ENCODE measurements around the gene NEURL1B. TPM values are rescaled to one million over a fixed set of nuclear protein-coding genes. Genes with fewer than 3 reads are reported as not detected.

Gene NEURL1B
- total and polyA plus RNA-seq, 10 of the 15 experiments (the other 5 are each of a cell fraction or from before 2014, with no cell fraction given) = 0.04 to 0.28 (median 0.05) TPM; not detected in 4

GRCh38 chr5:172690258-172691075, 49.4 kb downstream of the NEURL1B start (continued):
- TF ChIP-seq NR2C1 (IDR thresholded peaks at IDR 0.05) (no peak), RBBP5 (conservative IDR thresholded peaks at IDR 0.05) (no peak), SUPT20H (IDR thresholded peaks at IDR 0.05; ENCODE audit: borderline replicate concordance, control insufficient read depth, low read depth, low read length) (no peak), RCOR1 (conservative IDR thresholded peaks at IDR 0.05; ENCODE audit: low read depth, low read length) (no peak), POU2F2 (IDR thresholded peaks at IDR 0.05; ENCODE audit: borderline replicate concordance, low read depth, low read length) (no peak), REST (IDR thresholded peaks at IDR 0.05; ENCODE audit: low read depth, low read length) (no peak), PBX3 (IDR thresholded peaks at IDR 0.05; ENCODE audit: insufficient replicate concordance, low read depth, low read length) (no peak), MEF2B (IDR thresholded peaks at IDR 0.05; ENCODE audit: partially characterized antibody, poor library complexity, severe bottlenecking) (no peak), MTA3 (IDR thresholded peaks at IDR 0.05; ENCODE audit: borderline replicate concordance, low read length) (no peak), CTCF (IDR thresholded peaks at IDR 0.05 in 2 of 3, conservative IDR thresholded peaks at IDR 0.05 in 1 of 3; ENCODE audit: control insufficient read depth in 2 of 3, extremely low read depth in 1 of 3, insufficient read depth in 1 of 3, low read depth in 3 of 3, low read length in 3 of 3) (no peak), TARDBP (IDR thresholded peaks at IDR 0.05; ENCODE audit: borderline replicate concordance) (no peak), NRF1 (conservative IDR thresholded peaks at IDR 0.05; ENCODE audit: low read depth, low read length) (no peak), CEBPB (IDR thresholded peaks at IDR 0.05; ENCODE audit: borderline replicate concordance in 1 of 2, low read depth in 2 of 2, low read length in 2 of 2) (no peak), IKZF1 (conservative IDR thresholded peaks at IDR 0.05) (no peak), EP300 (IDR thresholded peaks at IDR 0.05; ENCODE audit: borderline replicate concordance in 1 of 2, control insufficient read depth in 1 of 2, low read depth in 2 of 2, low read length in 2 of 2) (peak in 1 of 2 experiments; percentile 48; a peak in 1 of 4 replicates), ZBTB33 (IDR thresholded peaks at IDR 0.05) (no peak), YBX1 (IDR thresholded peaks at IDR 0.05) (no peak), WRNIP1 (IDR thresholded peaks at IDR 0.05; ENCODE audit: borderline replicate concordance, low read depth, low read length) (no peak), NBN (IDR thresholded peaks at IDR 0.05) (no peak), FOXK2 (IDR thresholded peaks at IDR 0.05) (no peak), NR2F1 (conservative IDR thresholded peaks at IDR 0.05) (0 out of 2 replicates have a peak, but pooled peaks have one; percentile 34)
